Esophagus muscularis mucosa (tissue), 4 donors: ENCODE data around the gene MAST4. TPM values are rescaled to one million over a fixed set of nuclear protein-coding genes. Genes with fewer than 3 reads are reported as not detected.

Experiments used
- DNase-seq: peaks from one replicate; pipeline ENCODE4 v3.0.0-alpha.2; 2017; ENCODE audit errors: extremely low spot score
- H3K27ac ChIP-seq, 4 donors: fragments of 200-600 bp; sonication (generic); replicated peaks in 1 of 4; 1 replicate in 3 of 4; 2 replicates in 1 of 4; pipeline ENCODE4 v1.5.1; 2016 to 2019; ENCODE audit warnings: mild to moderate bottlenecking in 1 of 4
- H3K27me3 ChIP-seq, 4 donors: fragments of 200-600 bp; sonication (generic); one replicate each; pipeline versions ENCODE4 v1.5.1 to v1.6.0; 2016 to 2019
- H3K36me3 ChIP-seq, 4 donors: fragments of 200-600 bp; sonication (generic); one replicate each; pipeline ENCODE4 v1.5.1; 2016 to 2019
- H3K4me1 ChIP-seq, 4 donors: fragments of 200-600 bp; sonication (generic); one replicate each; pipeline ENCODE4 v1.5.1; 2016 to 2019
- H3K4me3 ChIP-seq, 4 donors: fragments of 200-600 bp; sonication (generic); 1 replicate in 2 of 4; 2 replicates in 2 of 4; pipeline ENCODE4 v1.5.1; 2016 to 2019; ENCODE audit warnings: mild to moderate bottlenecking in 4 of 4, moderate library complexity in 1 of 4
- H3K9me3 ChIP-seq, 4 donors: fragments of 200-600 bp; sonication (generic); 1 replicate in 3 of 4; 2 replicates in 1 of 4; pipeline ENCODE4 v1.5.1; 2016 to 2019
- EP300 ChIP-seq: sonication (generic); formaldehyde crosslinking; IDR thresholded peaks from one replicate; pipeline ENCODE4 v1.6.1; 2017; ENCODE audit warnings: antibody characterized with exemption
- POLR2A ChIP-seq: fragments of 450-650 bp; IDR thresholded peaks from one replicate; pipeline ENCODE4 v1.6.1; 2017; ENCODE audit warnings: antibody characterized with exemption, moderate library complexity, mild to moderate bottlenecking, low read depth
- POLR2AphosphoS5 ChIP-seq, 2 donors: sonication (generic); formaldehyde crosslinking; IDR thresholded peaks; one replicate each; pipeline ENCODE4 v1.6.1; 2017; ENCODE audit warnings: antibody characterized with exemption in 2 of 2
- WGBS: methylation state at CpG from one replicate; pipeline ENCODE4 v1.1.5; 2018; 5-methylcytosine and 5-hydroxymethylcytosine counted together
- intact Hi-C: fragments of 100-400 bp; cut with DNase I; formaldehyde crosslinking; loops from one replicate; pipeline ENCODE4 v1.15.1; 2023
- total RNA-seq, 4 donors: library from RNA; depleted of rRNA; stranded (reverse); fragments of >200 nt; gene quantifications; one replicate each; pipeline versions ENCODE4 v1.1.0 to v1.2.1, GENCODE V29; 2016
- TF ChIP-seq, protein P1 (sequence below), 3 experiments: fragments of 200-600 bp in 2 of 3; fragments of 450-650 bp in 1 of 3; sonication (generic) in 2 of 3; IDR thresholded peaks; one replicate each; pipeline ENCODE4 v1.5.1; 2017 to 2019; ENCODE audit warnings: antibody characterized with exemption in 3 of 3, mild to moderate bottlenecking in 2 of 3, moderate library complexity in 1 of 3

The MAST4 gene
- total RNA-seq, 4 donors from 2014 or later = 26.2 to 39.7 (median 35.8) TPM

DNA sequence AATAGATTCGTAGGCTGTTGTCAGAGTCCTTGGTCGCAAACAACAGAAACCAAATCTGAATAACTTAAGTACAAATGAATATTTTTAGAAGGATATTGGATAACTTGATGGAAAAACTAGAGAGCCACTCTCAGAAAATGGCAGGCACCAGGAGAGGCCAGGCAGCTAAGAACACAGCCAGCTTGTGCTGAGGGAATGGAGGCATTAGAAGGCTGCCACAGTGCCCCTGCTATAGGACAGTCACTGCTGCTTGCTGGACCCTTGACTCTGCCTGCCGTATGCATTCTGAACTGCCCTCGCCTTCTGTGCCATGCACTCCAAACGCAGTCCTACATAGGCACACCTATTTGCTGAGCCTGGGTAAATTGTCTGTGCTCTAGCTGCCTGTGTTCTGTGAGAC is 78.6 kb downstream of the MAST4 start:
- Histone ChIP-seq H3K36me3 (no peaks in the 10 kb centered on the region), H3K27me3 (no peaks in the 10 kb centered on the region), H3K27ac (no peak overlapping the region), H3K4me1 (no peaks in the 10 kb centered on the region), H3K9me3 (no peaks in the 10 kb centered on the region), H3K4me3 (no peak overlapping the region)
- TF ChIP-seq EP300 = no peak
- TF ChIP-seq, protein P1, sequence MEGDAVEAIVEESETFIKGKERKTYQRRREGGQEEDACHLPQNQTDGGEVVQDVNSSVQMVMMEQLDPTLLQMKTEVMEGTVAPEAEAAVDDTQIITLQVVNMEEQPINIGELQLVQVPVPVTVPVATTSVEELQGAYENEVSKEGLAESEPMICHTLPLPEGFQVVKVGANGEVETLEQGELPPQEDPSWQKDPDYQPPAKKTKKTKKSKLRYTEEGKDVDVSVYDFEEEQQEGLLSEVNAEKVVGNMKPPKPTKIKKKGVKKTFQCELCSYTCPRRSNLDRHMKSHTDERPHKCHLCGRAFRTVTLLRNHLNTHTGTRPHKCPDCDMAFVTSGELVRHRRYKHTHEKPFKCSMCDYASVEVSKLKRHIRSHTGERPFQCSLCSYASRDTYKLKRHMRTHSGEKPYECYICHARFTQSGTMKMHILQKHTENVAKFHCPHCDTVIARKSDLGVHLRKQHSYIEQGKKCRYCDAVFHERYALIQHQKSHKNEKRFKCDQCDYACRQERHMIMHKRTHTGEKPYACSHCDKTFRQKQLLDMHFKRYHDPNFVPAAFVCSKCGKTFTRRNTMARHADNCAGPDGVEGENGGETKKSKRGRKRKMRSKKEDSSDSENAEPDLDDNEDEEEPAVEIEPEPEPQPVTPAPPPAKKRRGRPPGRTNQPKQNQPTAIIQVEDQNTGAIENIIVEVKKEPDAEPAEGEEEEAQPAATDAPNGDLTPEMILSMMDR (IDR thresholded peaks at IDR 0.05) = no peak
- TF ChIP-seq POLR2AphosphoS5 (IDR thresholded peaks at IDR 0.05) = no peak
- TF ChIP-seq POLR2A = no peak
- intact Hi-C loops = no loop called here
- no peak for DNase-seq
- WGBS = 90% methylated on average over 5 of the region's 5 CpGs

DNA sequence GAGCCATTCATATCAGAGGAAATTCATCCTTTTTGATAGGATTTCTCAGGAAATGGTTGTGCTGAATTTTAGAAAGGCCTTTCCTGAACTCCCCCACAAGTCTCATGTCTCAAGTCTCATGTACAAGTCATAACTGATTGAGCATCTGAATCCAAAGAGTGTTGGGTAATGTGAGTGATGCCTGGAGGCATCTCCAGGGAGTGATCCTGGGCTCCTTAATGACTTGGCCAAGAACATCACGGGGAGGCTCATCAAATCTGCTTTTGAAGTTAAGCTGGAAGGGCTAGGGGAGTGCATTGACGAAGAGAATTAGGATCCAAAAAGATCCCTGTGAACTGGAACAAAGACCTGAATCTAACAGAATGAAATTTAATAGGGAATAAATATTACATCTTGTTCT is 79.2 kb downstream of the MAST4 start:
- H3K36me3 ChIP-seq = no peaks in the 10 kb centered on the region
- no peak overlapping the region for H3K4me3 ChIP-seq
- intact Hi-C loops = no loop called here
- H3K9me3 ChIP-seq = no peaks in the 10 kb centered on the region
- DNase-seq = no peak
- TF ChIP-seq POLR2AphosphoS5 (IDR thresholded peaks at IDR 0.05) = no peak
- TF ChIP-seq, protein P1 (IDR thresholded peaks at IDR 0.05) = no peak
- no peak for TF ChIP-seq POLR2A
- no peak for TF ChIP-seq EP300
- H3K27me3 ChIP-seq = no peaks in the 10 kb centered on the region
- H3K4me1 ChIP-seq = no peaks in the 10 kb centered on the region
- no peak overlapping the region for H3K27ac ChIP-seq
- WGBS = 85% methylated on average over 2 of the region's 2 CpGs

GRCh38 chr5:66680221-66680620 is 84.0 kb downstream of the MAST4 start:
- intact Hi-C loops = no loop called here
- Histone ChIP-seq H3K4me1 (no peaks in the 10 kb centered on the region), H3K9me3 (no peaks in the 10 kb centered on the region), H3K4me3 (no peak overlapping the region), H3K36me3 (no peaks in the 10 kb centered on the region), H3K27ac (no peak overlapping the region), H3K27me3 (no peaks in the 10 kb centered on the region)
- DNase-seq = no peak
- 67% methylated on average over 3 of the region's 3 CpGs for WGBS
- TF ChIP-seq POLR2AphosphoS5 (IDR thresholded peaks at IDR 0.05) (no peak), POLR2A (no peak), EP300 (no peak)
- TF ChIP-seq, protein P1 (IDR thresholded peaks at IDR 0.05) = no peak

DNA sequence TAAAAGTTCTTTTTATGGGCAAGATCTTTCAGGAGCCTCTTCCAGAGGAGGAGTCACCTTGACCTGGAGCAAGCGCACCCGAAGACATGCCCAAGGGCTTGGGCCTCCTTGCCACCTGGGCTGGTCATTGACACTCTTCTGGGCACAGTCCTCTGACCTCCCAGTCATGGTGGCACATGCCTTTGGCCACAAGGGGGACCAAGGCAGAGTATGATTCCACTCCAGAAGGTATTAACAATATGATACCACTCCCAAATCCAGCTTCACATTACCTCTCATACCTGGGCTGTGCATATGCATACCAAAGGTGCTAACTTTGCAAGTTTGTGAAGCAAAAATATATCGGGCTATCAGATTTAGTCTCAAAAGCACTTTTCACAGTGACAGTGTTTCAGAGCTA is 84.6 kb downstream of the MAST4 start:
- no peak for TF ChIP-seq EP300
- TF ChIP-seq POLR2AphosphoS5 (IDR thresholded peaks at IDR 0.05) = no peak
- TF ChIP-seq, protein P1 (IDR thresholded peaks at IDR 0.05) = no peak
- no peak for TF ChIP-seq POLR2A
- intact Hi-C loops = no loop called here

GRCh38 chr5:66684663-66685062 is 88.5 kb downstream of the MAST4 start:
- DNase-seq = no peak
- no peaks in the 10 kb centered on the region for H3K36me3 ChIP-seq
- intact Hi-C loops = no loop called here
- H3K9me3 ChIP-seq = no peaks in the 10 kb centered on the region
- 89% methylated on average over 2 of the region's 2 CpGs for WGBS
- no peaks in the 10 kb centered on the region for H3K27me3 ChIP-seq
- no peak overlapping the region for H3K4me3 ChIP-seq
- no peaks in the 10 kb centered on the region for H3K4me1 ChIP-seq
- no peak overlapping the region for H3K27ac ChIP-seq
- TF ChIP-seq EP300 (no peak), POLR2AphosphoS5 (IDR thresholded peaks at IDR 0.05) (no peak), POLR2A (no peak)
- TF ChIP-seq, protein P1 (IDR thresholded peaks at IDR 0.05) = no peak

More for the DNA sequence above, 84.6 kb downstream of the MAST4 start:
- Histone ChIP-seq H3K36me3 (no peaks in the 10 kb centered on the region), H3K9me3 (no peaks in the 10 kb centered on the region), H3K27me3 (no peaks in the 10 kb centered on the region), H3K27ac (no peak overlapping the region), H3K4me3 (no peak overlapping the region), H3K4me1 (no peaks in the 10 kb centered on the region)
- DNase-seq = no peak
- 94% methylated on average over 3 of the region's 3 CpGs for WGBS
